GM18870 (cell line): ENCODE measurements around the gene KEL.
A peak's percentile ranks its signal among the peaks of the same experiment; 100 is the strongest.
"Not testable (repeated sequence)": the region's sequence is repeated elsewhere in the genome, so short reads cannot be mapped to it uniquely, and the experiment has no call there.

ENCODE experiments used
- ATAC-seq: cut with Tn5 transposase; IDR thresholded peaks from one replicate; pipeline ENCODE4 v1.9.1; 2021; ENCODE audit warnings: moderate library complexity; ENCODE audit not compliant: unreplicated experiment

The KEL gene, protein sequence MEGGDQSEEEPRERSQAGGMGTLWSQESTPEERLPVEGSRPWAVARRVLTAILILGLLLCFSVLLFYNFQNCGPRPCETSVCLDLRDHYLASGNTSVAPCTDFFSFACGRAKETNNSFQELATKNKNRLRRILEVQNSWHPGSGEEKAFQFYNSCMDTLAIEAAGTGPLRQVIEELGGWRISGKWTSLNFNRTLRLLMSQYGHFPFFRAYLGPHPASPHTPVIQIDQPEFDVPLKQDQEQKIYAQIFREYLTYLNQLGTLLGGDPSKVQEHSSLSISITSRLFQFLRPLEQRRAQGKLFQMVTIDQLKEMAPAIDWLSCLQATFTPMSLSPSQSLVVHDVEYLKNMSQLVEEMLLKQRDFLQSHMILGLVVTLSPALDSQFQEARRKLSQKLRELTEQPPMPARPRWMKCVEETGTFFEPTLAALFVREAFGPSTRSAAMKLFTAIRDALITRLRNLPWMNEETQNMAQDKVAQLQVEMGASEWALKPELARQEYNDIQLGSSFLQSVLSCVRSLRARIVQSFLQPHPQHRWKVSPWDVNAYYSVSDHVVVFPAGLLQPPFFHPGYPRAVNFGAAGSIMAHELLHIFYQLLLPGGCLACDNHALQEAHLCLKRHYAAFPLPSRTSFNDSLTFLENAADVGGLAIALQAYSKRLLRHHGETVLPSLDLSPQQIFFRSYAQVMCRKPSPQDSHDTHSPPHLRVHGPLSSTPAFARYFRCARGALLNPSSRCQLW

DNA sequence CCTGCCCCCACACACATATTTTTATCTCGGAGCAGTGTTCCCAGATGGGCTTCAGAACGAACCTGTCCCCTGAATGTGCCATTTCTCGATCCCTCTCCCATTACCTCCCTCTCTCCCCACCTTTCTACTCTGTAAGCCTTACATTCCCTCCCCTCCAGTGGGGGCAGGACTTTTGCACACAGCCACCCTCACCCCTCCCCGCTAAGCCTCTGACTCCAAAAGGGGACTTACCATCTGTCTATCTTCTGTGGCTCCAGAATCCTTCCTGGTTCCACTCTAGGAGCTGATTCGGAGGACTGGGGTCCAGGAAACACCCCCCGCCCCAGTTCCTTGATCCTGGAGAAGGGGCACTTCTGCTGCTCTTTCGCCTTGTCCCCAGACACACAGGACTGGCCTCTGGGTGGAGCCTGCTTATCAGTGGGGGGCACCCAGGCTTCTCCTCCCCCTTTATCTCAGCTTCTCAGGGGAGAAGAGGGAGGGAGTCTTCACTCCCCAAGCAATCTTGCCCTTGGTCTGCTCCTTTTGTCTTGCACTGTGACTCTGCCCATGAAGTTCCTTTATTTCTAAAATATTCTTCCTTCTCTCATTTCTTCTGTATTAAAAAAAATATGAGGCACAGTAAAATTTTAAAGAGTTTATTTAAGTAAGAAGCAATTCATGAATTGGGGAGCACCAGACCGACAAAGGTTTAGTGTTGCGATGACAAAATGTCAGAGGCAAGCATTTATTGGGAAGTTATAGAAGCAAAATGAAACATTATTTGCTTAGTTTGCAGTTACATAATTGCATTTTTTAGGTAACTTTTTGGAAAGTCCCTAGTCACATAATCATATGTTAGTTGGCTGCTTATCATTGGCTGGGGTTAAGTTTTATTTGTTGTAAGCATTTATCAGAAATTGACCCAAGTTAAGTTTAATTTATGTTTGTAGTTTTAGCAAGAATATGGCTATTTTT lies at the start of gene KEL:
KEL (minus strand) TSS at position 391 of the 954 bp plus-strand sequence; CDS start at position 234, 157 bp downstream.
- no peak for ATAC-seq

DNA sequence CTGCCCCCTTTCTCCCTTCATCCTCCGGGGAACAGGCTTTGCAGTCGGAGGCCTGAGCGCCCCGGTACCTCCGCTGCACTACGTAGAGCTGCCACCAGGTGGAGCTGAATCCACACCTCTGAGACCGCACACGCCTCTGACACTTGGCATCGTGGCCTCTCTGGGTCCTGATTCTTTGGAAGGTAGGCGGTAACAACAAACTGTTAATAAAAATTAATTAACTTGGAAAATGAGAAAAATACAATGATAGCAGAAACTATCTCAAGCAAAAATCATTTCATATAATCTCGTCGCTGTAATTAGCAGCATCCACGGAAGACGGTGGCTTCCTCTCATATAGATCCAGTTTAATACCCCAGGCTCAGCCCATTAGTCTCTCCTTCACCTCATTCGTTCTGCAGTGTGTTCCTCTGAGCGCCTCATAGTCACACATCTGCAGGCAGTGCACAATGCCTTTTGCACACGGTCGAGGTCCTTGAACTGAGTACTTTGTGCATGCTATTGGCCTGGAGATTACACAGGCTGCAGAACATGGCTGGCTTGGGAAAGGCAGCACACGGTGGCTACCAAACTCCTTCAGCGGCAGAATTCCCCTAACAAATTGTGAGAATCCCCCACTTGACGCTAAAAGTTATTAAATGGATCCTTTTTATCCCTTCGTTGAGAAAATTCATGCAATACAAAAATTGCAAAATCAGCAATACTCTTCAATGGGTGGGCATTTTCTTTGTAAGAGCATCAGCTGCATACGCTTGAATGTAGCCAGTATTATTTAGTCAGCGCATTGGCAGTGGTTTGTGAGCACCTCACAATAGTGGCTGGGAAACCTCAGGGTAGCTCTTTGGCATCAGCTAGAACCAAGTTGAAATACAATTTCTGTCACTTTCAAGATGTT lies 46.1 kb upstream of the KEL start:
- peak; percentile 67 for ATAC-seq

DNA sequence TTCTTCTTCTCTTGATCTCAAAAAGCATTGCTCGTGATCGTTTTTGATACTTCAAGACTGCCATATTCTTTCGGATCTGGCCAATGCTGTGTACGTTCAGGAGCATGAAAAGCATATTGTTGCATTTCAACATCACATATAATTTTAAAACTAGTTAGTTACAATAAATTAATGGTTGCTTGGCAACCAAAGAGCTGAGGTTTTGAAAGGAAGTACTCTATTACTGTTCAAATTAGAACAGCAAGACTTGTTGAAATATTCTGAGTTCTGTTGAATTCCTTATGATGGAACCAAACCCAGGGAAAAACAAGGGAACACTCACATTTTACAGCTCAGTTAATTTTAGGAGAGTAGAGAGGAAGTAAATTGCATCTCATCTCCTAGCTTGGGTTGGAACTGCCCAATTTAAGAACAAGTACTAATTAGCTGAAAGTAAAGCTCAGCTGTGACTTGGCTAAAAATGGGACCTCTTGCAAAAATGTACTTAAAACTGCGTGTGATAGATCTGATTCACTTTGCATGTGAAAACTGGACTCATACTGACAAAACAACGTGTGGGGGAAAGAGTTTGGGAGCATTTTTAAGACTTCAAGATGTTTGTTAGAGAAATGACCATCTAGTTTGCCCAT lies 43.6 kb upstream of the KEL start:
- ATAC-seq, result no peak

DNA sequence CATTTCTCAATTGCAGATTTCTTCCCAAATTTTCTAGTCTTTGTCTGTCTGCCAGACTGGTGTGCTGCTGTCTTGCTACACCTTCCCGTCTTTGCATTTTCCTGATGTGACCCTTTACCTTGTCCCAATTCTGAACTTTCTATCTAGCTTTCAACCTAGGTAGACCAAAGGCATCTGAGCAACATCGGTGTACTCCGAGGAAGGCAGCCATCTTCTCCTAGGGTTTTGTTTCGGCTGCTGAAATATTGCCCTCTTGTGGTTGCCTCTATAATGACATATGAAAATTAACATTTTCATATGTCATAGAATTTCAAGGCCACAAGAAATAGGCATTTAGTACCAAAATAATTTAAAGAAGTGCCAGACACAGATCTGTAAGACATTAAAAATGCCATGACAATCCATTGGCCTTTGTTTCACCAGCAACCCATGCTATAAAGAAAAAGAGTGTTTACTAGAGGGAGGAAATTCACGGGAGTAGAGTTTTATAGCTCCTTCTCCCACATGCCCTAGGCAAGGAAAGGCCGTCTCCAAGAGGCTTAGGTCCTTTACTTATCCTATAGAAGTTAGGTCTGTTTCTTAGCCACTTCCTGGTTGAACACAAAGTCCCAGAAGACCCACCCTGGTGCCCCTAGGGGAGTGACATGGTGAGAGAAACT lies 41.4 kb upstream of the KEL start:
- ATAC-seq, result peak; percentile 70

DNA sequence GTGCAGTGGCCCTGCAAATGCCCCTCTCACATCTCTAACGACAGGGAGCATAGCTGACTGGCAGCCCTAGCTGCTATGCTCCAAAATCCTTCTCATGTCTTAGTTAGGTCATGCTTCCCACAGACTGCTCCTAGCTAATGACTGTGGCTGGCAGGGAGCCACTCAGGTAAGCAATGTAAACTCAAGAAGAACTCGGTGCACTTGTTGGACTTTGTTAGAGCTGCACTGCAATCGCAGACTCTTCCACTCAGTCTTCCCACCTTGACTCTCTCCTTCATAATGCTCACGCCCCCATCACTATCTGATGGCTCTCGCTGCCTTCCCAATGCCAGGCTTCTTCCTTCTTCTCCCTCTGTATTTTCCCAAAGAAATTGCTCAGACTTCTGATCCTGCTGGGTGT lies 40.7 kb upstream of the KEL start:
- no peak for ATAC-seq

DNA sequence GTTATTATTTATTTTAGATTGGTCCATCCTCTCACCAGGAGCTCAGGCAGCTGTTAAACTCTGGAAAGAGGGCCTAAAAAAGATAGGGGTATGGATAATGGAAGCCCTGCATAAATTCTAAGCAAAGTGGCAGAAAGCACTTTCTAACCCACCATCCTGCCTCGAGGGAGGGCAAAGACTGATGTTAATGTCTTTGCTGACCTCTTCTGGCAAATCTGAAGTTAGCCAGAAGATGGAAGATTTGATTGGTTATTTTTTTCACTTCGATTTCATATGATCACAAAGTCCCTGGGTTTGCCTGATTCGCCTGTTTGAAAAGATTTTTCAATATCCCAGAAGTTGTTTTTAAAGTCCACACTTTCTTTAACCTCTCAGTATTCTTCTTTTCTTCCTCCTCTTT lies 39.9 kb upstream of the KEL start:
- ATAC-seq, result no peak

DNA sequence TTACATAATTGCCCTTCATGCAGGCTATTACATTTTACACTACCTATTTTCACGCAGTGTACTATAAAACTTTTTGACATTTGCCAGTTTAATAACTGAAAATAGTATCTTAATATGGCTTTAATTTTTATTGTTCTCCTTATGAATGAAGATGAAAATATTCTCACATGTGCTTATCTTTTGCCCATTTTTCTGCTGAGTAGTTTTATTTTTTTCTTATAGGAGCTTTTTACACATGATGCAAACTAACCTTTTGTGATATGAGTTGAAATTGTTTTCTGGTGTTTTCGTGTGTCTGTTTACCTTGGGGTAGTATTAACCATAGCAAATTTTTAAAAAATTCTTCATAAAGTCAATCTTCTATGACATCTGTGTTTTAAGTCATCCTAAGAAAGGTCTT lies 38.5 kb upstream of the KEL start:
- no peak for ATAC-seq

DNA sequence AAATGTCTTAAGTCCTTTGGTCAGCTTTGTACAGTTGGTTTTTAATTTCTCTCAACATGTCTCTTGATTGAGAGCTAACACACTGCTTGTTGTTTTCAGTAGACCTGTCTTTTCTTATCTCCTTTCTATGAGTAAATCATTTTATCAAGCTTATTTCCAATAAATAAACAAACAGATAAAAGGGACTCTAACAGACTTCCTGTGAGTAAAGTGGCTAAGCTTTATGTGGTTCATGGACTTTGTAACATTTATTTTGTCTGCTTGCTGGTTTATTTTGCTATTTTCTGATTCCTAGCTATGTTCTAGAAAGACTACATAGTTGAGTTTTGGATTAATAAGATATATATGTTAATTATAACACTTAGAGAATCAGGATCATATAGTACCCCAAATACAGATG lies 37.6 kb upstream of the KEL start:
- ATAC-seq, result no peak

DNA sequence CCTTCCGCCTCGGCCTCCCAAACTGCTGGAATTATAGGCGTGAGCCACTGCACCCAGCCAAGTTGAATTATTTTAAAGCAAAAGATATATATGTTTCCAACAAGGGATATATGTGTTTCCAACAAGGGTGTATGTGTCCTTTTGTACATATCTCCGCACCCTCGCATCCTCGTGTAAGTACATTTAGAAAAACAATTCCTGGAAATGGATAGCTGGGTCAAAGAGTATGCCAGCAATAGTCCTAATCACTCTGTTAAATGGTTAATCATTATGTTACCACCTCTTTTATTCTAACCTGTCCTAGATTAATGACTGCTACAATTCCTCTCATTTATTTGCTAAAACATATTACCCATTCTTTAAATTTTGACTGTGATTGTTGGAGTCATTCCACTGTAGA lies 36.8 kb upstream of the KEL start:
- no peak for ATAC-seq

DNA sequence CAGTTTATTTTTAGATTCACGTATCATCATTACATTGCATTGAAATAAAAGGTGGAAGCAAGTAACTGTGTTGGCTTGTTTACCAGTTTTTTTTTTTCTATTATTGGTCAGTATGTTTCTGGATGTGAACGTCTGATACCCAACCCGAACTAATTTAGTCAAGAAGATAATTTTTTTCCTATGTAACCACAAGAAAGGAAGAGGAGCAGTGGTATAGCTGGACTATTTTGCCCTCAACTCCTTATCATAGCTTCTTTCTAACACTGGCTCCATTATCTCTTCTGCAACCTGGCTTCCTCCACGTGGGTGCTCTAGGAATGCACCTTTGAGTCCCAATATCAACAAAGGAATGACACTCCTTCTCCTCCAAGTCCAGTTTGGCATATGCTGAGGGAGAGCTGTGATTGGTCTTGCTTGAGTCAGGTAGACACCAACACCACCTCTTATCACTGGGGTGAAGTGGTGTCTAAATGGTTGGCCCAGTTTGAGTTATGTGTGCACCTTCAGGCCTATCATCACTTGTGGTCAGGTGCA lies 35.4 kb upstream of the KEL start:
- ATAC-seq, result no peak

DNA sequence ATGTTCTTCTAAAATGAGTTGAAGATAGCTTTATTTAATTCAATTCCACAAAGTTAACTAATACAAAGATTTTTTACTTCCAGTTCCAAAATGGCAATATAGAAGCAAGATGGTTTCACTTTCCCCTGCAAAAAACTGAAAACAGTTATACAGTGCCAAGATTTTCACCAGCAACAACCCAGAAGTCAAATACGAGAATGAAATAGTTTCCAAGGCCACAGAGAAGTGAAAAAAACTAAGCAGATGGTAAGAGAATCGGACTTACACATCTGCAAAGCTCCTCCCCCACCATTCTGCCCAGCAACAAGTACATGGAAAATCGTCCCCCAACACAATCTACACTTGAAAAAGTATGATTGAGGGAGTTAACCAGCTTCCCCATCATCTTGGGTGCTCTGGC lies 30.3 kb upstream of the KEL start:
- no peak for ATAC-seq

DNA sequence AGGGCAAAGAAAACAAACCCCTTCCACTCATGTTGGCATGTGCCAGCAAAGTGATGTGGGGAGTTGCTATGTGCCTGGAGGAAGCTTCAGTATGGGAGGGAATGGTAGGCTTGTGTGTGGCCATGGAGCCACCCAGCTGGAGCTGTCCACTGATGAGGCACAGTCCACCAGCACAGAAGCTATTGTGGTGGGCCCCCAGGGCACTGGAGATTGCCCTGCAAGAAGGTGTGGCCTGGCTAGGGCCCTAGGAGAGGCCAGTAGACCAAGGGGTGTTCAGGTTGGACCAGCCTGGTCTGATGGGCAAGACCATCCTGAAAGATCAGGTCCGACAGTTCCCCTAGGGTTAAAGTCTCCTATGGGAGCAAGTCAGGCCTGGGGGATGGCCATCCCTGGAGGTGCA lies 22.1 kb upstream of the KEL start:
- ATAC-seq, result no peak

DNA sequence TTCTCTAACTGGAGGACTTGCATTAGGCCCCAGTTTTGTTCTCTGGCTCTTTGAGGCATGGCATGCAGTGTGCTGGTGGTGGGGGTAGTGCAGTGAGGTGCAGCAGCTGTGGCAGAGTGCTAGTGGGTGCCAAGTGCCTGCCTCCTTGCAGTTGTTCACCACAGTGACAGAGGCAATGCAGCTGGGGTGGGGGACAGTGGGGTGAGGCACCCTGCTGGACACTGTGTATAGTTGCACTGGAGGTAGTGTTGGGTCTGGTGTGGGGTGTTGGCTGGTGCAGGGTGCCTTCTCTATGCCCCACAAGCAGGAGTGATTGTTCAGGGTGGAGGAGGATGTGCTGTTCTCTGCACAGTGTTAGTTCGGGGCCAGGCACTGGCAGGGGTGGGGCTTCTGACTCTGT lies 21.7 kb upstream of the KEL start:
- no peak for ATAC-seq

DNA sequence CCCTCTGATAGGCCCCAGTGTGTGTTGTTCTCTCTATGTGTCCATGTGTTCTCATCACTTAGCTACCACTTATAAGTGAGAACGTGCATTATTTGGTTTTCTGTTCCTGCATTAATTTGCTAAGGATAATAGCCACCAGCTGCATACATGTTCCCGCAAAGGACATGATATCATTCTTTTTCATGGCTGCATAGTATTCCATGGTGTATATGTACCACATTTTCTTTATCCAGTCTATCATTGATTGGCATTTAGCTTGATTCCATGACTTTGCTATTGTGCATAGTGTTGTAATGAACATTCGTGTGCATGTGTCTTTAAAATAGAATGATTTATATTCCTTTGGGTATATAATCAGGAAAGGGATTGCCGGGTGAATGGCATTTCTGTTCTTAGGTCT lies 16.2 kb upstream of the KEL start:
- not testable (repeated sequence) for ATAC-seq

DNA sequence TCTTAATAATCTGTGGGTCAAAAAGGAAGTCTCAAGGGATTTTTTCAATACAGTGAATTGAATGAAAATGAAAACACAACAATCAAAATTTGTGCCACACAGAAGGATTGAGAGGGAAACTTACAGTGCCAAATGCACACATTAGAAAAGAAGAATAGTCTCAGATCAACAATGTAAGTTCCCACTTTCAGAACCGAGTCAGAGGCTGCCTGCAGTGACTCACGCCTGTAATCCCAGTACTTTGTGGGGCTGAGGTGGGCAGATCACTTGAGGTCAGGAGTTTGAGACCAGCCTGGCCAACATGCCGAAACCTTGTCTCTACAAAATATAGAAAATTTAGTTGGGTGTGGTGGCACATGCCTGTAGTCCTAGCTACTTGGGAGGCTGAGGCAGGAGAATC lies 12.5 kb upstream of the KEL start:
- no peak for ATAC-seq

DNA sequence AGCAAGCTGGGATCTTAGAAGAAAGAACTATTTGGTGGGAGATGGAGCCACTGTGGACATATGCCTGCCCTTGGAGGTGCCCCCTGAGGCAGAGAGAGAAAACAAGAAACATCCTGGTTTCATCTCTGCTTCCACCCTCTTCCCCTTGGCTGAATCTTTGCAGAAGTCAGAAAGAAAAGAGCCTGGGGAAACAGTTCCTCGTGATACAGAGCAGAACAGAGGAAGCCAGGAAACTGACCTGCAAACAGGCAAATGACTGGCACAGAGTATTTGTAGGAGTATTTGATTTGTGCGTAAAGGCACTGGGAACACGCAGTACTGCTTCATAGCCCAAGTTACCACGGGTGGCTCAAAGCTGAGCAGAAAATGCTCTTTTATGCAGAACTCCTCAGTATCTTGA lies 7.0 kb upstream of the KEL start:
- ATAC-seq, result no peak

DNA sequence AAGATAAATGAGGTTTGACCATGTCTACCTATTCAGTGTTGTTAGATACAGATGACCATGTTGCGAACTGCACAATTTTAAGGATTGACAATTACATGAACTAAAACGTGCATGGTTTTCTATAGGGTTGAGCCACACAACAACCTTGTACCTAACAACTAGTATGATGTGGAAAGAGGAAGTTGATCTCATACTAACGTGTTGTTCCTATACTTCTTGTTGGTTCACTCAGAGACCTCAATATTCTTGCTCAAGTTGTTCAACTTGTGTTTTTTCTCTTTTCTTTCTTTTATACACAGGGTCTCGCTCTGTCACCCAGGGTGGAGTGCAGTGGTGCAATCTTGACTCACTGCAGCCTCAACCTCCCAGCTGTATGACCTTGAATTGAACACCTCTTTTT lies 6.1 kb upstream of the KEL start:
- no peak for ATAC-seq

DNA sequence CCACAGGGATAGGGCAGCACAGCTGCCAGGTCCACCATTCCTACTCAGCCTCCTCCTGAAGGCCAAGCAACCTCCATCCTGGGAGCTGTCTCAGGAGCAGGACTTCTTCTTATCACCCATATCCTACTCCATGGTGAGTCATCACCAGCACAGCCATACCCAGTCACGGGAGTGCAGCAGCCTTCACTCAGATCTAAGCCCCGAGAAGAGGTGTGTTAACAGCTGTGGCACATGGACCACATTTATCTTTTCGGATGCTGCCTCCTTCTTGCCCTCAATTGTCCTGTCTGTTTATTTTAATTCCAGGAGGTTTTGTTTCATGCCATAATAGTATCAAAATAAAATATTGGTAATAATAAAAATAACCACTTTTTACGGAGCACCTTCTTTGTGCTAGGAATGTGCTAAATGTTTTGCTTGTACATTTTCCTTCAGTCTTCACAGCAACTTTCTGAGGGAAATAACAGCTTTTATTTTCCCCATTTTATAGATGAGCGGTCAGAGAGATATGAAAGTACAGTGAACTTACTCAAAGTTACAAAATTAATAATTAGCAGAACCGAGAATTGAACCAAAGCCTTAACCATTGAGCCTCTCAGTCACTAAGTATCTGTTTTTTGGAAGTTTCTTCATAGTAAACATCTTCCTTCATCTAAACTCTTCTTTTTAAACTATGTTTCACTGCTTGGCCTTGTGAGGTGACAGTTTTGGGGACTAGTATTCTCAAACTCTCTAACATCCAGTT lies 2.5 kb upstream of the KEL start:
- no peak for ATAC-seq
